ENCODE data around the gene IQGAP2.
"Not testable (repeated sequence)": the region's sequence is repeated elsewhere in the genome, so short reads cannot be mapped to it uniquely, and the experiment has no call there.

Gene IQGAP2

DNA sequence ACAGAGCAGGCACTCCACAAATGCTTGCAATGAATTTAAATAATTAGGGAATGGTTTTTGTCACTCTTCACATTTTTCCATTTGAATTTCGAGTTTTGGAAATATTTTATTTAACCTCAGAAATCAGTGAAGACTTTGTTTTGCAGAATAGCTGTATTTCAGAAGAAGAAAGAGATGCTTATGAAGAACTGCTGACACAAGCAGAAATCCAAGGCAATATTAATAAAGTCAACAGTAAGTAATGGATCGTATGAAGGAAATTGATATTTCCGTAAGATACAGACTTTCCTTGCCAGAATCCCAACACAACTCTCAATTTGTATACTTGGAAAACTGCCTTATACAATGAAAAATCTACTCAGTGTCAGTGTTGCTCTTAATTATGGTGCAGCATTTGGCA lies 189.6 kb downstream of the IQGAP2 start:
- TF ChIP-seq, protein P1, sequence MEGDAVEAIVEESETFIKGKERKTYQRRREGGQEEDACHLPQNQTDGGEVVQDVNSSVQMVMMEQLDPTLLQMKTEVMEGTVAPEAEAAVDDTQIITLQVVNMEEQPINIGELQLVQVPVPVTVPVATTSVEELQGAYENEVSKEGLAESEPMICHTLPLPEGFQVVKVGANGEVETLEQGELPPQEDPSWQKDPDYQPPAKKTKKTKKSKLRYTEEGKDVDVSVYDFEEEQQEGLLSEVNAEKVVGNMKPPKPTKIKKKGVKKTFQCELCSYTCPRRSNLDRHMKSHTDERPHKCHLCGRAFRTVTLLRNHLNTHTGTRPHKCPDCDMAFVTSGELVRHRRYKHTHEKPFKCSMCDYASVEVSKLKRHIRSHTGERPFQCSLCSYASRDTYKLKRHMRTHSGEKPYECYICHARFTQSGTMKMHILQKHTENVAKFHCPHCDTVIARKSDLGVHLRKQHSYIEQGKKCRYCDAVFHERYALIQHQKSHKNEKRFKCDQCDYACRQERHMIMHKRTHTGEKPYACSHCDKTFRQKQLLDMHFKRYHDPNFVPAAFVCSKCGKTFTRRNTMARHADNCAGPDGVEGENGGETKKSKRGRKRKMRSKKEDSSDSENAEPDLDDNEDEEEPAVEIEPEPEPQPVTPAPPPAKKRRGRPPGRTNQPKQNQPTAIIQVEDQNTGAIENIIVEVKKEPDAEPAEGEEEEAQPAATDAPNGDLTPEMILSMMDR (conservative IDR thresholded peaks at IDR 0.05; ENCODE audit: low read length) = no peak
- no peak overlapping the region for H3K4me3 ChIP-seq (ENCODE audit: low read length)
- no peak for DNase-seq (ENCODE audit: low read depth)

DNA sequence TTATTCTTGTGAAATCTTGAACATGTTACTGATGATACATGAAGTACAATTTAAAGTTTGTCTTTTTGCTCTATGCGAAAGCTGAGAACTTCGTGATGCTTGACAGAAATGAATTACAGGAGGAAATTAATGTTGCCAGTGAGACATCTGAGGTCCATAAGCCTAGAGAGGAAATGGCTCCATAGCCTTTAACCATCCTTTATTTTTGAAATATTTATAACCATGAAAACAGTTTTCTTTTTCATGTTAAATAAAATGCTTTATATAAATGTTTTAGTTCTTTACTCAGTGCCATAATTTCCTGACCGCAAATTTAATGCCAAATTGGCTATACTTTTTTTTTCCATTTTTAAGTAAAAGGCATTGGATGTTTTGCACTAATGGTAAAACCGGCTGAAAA lies 191.0 kb downstream of the IQGAP2 start:
- no peak for DNase-seq (ENCODE audit: low read depth)
- TF ChIP-seq, protein P1 (conservative IDR thresholded peaks at IDR 0.05; ENCODE audit: low read length) = no peak
- H3K4me3 ChIP-seq (ENCODE audit: low read length) = no peak overlapping the region

DNA sequence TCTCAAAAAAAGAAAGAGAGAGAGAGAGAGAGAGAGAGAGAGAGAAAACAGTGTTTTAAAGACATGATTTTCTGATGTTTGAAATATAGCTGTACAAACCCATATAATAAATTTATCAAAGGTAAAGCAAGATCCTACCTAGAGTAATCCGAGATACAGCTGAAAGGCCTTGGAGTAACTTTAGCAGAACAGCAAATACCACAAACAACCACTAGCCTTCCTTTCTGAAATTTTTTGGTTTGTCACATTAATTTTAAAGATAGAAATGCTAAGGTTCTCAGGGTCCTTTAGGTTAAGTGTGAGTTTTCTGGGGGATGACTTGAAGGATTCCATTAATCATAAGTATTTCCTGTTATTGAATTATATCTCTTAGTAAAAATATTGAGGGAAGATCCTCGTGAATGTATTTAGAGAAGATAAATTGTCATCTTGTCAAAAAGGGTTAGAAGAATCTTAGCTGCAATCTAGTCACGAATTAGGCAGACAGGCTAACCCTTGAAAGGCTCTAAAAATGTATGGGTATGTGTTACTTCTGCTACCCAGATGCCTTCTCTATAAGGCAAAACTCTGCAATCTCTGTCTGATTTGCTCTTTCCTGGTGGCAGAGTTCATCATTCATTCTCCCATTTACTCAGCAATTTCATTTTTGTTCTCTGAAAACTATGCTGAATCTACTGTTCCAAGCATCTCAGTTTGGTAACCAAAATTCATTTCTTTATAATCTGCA lies 192.8 kb downstream of the IQGAP2 start:
- TF ChIP-seq, protein P1 (conservative IDR thresholded peaks at IDR 0.05; ENCODE audit: low read length) = no peak
- no peak overlapping the region for H3K4me3 ChIP-seq (ENCODE audit: low read length)
- DNase-seq (ENCODE audit: low read depth) = no peak

DNA sequence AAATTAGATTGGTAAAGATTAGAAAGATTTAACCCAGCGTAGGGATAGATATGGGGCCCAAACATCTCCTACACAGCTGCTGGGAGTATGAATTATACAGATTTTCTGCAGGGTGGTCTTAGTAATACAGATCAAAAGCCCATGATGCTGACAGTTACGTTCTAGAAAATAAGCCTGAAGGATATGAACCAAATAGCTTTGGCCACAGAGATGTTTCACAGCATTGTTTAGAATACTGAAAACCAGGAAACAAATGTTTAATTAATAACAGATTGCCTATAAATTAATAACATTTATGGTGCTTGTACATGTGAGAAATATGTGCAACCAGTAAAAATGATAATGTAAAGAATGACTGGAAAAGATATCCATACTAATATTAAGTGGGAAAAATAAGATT lies 195.4 kb downstream of the IQGAP2 start:
- TF ChIP-seq, protein P1 (conservative IDR thresholded peaks at IDR 0.05; ENCODE audit: low read length) = no peak
- no peak for DNase-seq (ENCODE audit: low read depth)

DNA sequence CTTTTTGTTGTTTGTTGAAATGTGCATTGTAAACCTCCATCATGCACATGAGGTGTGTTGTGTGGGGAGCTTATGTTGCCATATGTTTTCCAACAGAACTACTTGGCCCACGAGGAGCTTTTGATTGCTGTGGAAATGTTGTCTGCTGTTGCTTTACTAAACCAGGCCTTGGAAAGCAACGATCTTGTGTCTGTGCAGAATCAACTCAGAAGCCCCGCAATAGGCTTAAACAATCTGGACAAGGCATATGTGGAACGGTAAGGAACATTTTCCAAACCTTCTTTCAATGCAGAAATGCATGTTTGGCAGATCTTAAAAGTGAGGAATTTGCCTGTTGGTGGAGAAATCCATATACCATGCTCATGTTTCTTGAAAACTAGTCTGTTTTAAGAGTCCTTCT lies 197.6 kb downstream of the IQGAP2 start:
- DNase-seq (ENCODE audit: low read depth) = no peak
- no peak overlapping the region for H3K4me3 ChIP-seq (ENCODE audit: low read length)
- TF ChIP-seq, protein P1 (conservative IDR thresholded peaks at IDR 0.05; ENCODE audit: low read length) = no peak

More for the DNA sequence above, 195.4 kb downstream of the IQGAP2 start:
- H3K4me3 ChIP-seq (ENCODE audit: low read length) = no peak overlapping the region

DNA sequence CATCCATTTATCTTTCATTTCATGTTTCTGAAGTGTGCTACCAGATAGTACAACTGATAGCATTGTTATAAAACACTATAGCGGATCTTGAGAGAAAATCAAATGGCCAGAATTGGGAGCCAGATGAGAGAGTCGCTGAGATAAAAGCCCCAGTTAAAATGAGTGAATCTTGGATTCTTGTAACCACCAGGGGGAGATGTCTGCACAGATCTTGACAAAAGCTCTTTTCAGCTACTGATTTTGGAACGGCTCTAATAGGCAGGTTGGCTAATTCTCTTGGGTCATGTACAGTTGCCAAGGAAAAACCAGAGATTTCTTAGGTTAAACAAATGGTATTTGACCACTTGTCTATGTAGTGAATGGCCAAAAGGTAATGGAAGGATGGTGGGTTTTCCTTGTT lies 198.4 kb downstream of the IQGAP2 start:
- no peak overlapping the region for H3K4me3 ChIP-seq (ENCODE audit: low read length)
- DNase-seq (ENCODE audit: low read depth) = peak; percentile 72
- TF ChIP-seq, protein P1 (conservative IDR thresholded peaks at IDR 0.05; ENCODE audit: low read length) = peak; percentile 93

DNA sequence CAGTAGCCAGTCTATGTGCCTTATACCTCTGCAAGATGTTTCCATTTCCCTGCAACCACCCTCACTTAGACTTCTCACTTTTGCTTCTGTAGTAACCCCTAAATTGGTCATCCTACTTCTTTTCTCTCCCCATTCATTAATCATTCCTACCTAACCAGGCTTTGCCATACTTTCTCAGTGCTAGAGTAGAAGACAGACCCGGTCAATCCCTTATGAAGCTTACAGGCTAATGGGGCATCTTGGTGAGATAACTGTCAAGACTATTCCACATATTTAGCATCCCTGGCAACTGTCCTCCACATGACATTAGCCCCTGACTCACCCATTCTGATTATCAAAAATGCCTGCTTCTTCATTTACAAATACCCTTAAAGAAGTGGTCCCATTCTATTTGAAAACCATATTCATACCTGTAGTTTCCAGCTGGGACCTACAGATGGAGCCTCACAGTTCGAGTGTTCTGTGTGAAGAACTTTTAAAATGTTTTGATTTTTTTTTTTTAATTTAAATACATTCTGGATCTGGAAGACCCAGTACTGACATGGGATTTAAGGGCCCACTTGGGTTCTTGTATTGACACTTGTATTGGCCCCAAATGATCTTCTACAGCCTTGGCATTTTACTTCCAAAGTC lies 199.1 kb downstream of the IQGAP2 start:
- no peak overlapping the region for H3K4me3 ChIP-seq (ENCODE audit: low read length)
- no peak for DNase-seq (ENCODE audit: low read depth)

DNA sequence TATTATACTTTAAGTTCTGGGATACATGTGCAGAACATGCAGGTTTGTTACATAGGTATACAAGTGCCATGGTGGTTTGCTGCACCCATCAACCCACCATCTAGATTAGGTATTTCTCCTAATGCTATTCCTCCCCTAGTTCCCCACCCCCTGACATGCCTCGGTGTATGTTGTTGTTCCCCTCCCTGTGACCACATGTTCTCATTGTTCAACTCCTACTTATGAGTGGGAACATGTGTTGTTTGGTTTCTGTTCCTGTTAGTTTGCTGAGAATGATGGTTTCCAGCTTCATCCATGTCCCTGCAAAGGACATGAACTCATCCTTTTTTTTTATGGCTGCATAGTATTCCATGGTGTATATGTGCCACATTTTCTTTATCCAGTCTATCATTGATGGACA lies 200.9 kb downstream of the IQGAP2 start:
- DNase-seq (ENCODE audit: low read depth); H3K4me3 ChIP-seq (ENCODE audit: low read length): not testable (repeated sequence)

More for the DNA sequence above, 199.1 kb downstream of the IQGAP2 start:
- TF ChIP-seq, protein P1 (conservative IDR thresholded peaks at IDR 0.05; ENCODE audit: low read length) = peak; percentile 42

All from AG10803 (cell line).